Left ventricle myocardium superior (tissue), 1 donor: Measurements from ENCODE around the gene CRACR2A. TPM values are rescaled to one million over a fixed set of nuclear protein-coding genes. Genes with fewer than 3 reads are reported as not detected.

Experiments
- ATAC-seq: fragments of 200-7000 bp; cut with Tn5 transposase; one replicate; pipeline ENCODE4 v1.9.1; 2020; ENCODE audit warnings: mild to moderate bottlenecking, moderate library complexity
- DNase-seq: peaks from one replicate; pipeline ENCODE4 v3.0.0-alpha.2; 2020
- intact Hi-C: fragments of 100-400 bp; cut with micrococcal nuclease; formaldehyde crosslinking; loops from one replicate; pipeline ENCODE4 v1.11.0; 2022
- long read RNA-seq: library from polyadenylated mRNA; unstranded; transcript quantifications from one replicate; pipeline ENCODE4 v2.0.0, GENCODE V29; 2021
- total RNA-seq: library from RNA; stranded (reverse); fragmentation: NEBNext Ultra II Directional; extraction: Animal tissue kit (Norgen Biotek cat#: 25700); gene quantifications from one replicate; pipeline ENCODE4 v1.2.1, GENCODE V29; 2021
- donor health status: DM: no; HTN: yes; CAD: no; lungs with severe emphysema.

Gene CRACR2A
- total RNA-seq = 2.5 TPM
- long read RNA-seq, partial matches to known transcripts = 0 of 1 reads
- long read RNA-seq, other reads (novel, unspliced or antisense) = 1 of 1 reads

GRCh38 chr12:3752741-3753486 lies at the start of gene CRACR2A:
CRACR2A (minus strand) TSS chr12:3753109; CDS start chr12:3696999, 56,110 bp downstream.
- DNase-seq (peak; percentile 85), ATAC-seq (peak; percentile 87)
- intact Hi-C loops = no loop called here

GRCh38 chr12:3797531-3798048 lies 44.7 kb upstream of the CRACR2A start:
- ATAC-seq (no peak), DNase-seq (no peak)
- intact Hi-C loops = no loop called here

- DNase-seq = no peak
- no peak for ATAC-seq
- intact Hi-C loops = no loop called here
Measured at GRCh38 chr12:3795492-3796133, 42.7 kb upstream of the CRACR2A start.

- no peak for DNase-seq
- intact Hi-C loops = no loop called here
- ATAC-seq = no peak
Measured at GRCh38 chr12:3795066-3795465, 42.2 kb upstream of the CRACR2A start.

- ATAC-seq = no peak
- DNase-seq = no peak
- intact Hi-C loops = no loop called here
Measured at GRCh38 chr12:3792623-3793288, 39.8 kb upstream of the CRACR2A start.

GRCh38 chr12:3791256-3791874 lies 38.5 kb upstream of the CRACR2A start:
- DNase-seq = peak; percentile 26
- intact Hi-C loops = no loop called here
- peak; percentile 62 for ATAC-seq

- no peak for ATAC-seq
- no peak for DNase-seq
- intact Hi-C loops = no loop called here
Measured at GRCh38 chr12:3790642-3791041, 37.7 kb upstream of the CRACR2A start.

- intact Hi-C loops = no loop called here
- no peak for DNase-seq
- no peak for ATAC-seq
Measured at GRCh38 chr12:3789838-3790237, 36.9 kb upstream of the CRACR2A start.

- intact Hi-C loops = loop anchor here (10.0 kb wide), 2 partner anchors 93 to 473 kb away; no protein-coding TSS in a partner anchor
- ATAC-seq (peak; percentile 65), DNase-seq (no peak)
Measured at GRCh38 chr12:3777206-3777809, 24.4 kb upstream of the CRACR2A start.

GRCh38 chr12:3775385-3776035 lies 22.6 kb upstream of the CRACR2A start:
- no peak for ATAC-seq
- DNase-seq = no peak
- intact Hi-C loops = loop anchor here (10.0 kb wide), 2 partner anchors 91 to 471 kb away; no protein-coding TSS in a partner anchor

- ATAC-seq (peak; percentile 18), DNase-seq (no peak)
- intact Hi-C loops = loop anchor here (10.0 kb wide), 2 partner anchors 88 to 468 kb away; no protein-coding TSS in a partner anchor
Measured at GRCh38 chr12:3772380-3772779, 19.5 kb upstream of the CRACR2A start.

GRCh38 chr12:3771853-3772252 lies 18.9 kb upstream of the CRACR2A start:
- intact Hi-C loops = loop anchor here (10.0 kb wide), 2 partner anchors 87 to 467 kb away; no protein-coding TSS in a partner anchor
- DNase-seq = peak; percentile 70
- ATAC-seq = peak; percentile 98

GRCh38 chr12:3770891-3771290 lies 18.0 kb upstream of the CRACR2A start:
- intact Hi-C loops = loop anchor here (10.0 kb wide), 2 partner anchors 86 to 466 kb away; no protein-coding TSS in a partner anchor
- ATAC-seq (no peak), DNase-seq (no peak)

- no peak for ATAC-seq
- intact Hi-C loops = no loop called here
- no peak for DNase-seq
Measured at GRCh38 chr12:3768911-3769447, 16.1 kb upstream of the CRACR2A start.

GRCh38 chr12:3761116-3761735 lies 8.3 kb upstream of the CRACR2A start:
- DNase-seq = no peak
- no peak for ATAC-seq
- intact Hi-C loops = no loop called here

- intact Hi-C loops = no loop called here
- ATAC-seq = no peak
- no peak for DNase-seq
Measured at GRCh38 chr12:3759878-3760277, 7.0 kb upstream of the CRACR2A start.

GRCh38 chr12:3757261-3757660 lies 4.4 kb upstream of the CRACR2A start:
- intact Hi-C loops = no loop called here
- no peak for ATAC-seq

GRCh38 chr12:3755898-3756297 lies 3.0 kb upstream of the CRACR2A start:
- ATAC-seq = no peak
- DNase-seq = no peak
- intact Hi-C loops = no loop called here

More at GRCh38 chr12:3757261-3757660, 4.4 kb upstream of the CRACR2A start:
- no peak for DNase-seq
